ENCODE measurements around the gene MEPCE.

- TF ChIP-seq CTCF (IDR thresholded peaks at IDR 0.05): no peak
- no peak for TF ChIP-seq POLR2A (IDR thresholded peaks at IDR 0.05)
Observed at GRCh38 chr7:100433592-100434296, 4.1 kb downstream of the MEPCE start.
